C1 segment of cervical spinal cord (tissue), 14 donors: ENCODE data around the gene MIDN.

Source experiments
- DNase-seq, 14 donors: peaks; one replicate each; lab custom pipeline; 2025; lab: John Stamatoyannopoulos, UW

The MIDN gene

GRCh38 chr19:1269065-1269477, 20.7 kb downstream of the MIDN start, which contains the start of gene CIRBP:
TSS of gene CIRBP (plus strand) at chr19:1269332. CDS start at chr19:1270934, 1,602 bp downstream.
- peak; percentile 85 to 99 (median 96) for DNase-seq

- DNase-seq = peak in 13 of 14 donors; percentile 39 to 93 (median 81)
Observed at GRCh38 chr19:1269478-1270212, 21.3 kb downstream of the MIDN start.

GRCh38 chr19:1270213-1270853, 21.9 kb downstream of the MIDN start:
- no peak for DNase-seq

- no peak for DNase-seq
Observed at GRCh38 chr19:1270854-1271527, 22.6 kb downstream of the MIDN start.

GRCh38 chr19:1271528-1272422, 23.4 kb downstream of the MIDN start:
- DNase-seq = peak in 2 of 14 donors; percentile 17 to 40

GRCh38 chr19:1272423-1273262, 24.3 kb downstream of the MIDN start:
- DNase-seq = peak in 1 of 14 donors; percentile 14

GRCh38 chr19:1273263-1274041, 25.1 kb downstream of the MIDN start:
- no peak for DNase-seq

GRCh38 chr19:1274081-1274851, 25.9 kb downstream of the MIDN start:
- no peak for DNase-seq

GRCh38 chr19:1274852-1275259, 26.5 kb downstream of the MIDN start:
- peak in 1 of 14 donors; percentile 66 for DNase-seq

- DNase-seq = peak; percentile 70 to 96 (median 92)
Observed at GRCh38 chr19:1275260-1275975, 27.0 kb downstream of the MIDN start, which contains the start of gene FAM174C. TSS of gene FAM174C (plus strand) at chr19:1275530. CDS start at chr19:1275550, 20 bp downstream.

- peak in 1 of 14 donors; percentile 80 for DNase-seq
Observed at GRCh38 chr19:1275976-1276627, 27.7 kb downstream of the MIDN start.

GRCh38 chr19:1276628-1277022, 28.2 kb downstream of the MIDN start:
- DNase-seq = no peak

- no peak for DNase-seq
Observed at GRCh38 chr19:1277061-1277460, 28.7 kb downstream of the MIDN start.

- DNase-seq = no peak
Observed at GRCh38 chr19:1278074-1278473, 29.7 kb downstream of the MIDN start.

- DNase-seq = no peak
Observed at GRCh38 chr19:1278713-1279660, 30.6 kb downstream of the MIDN start.

GRCh38 chr19:1279782-1280341, 31.5 kb downstream of the MIDN start:
- DNase-seq = peak in 13 of 14 donors; percentile 9 to 82 (median 67)
